HEK293T (cell line): ENCODE measurements around the gene KIF16B.

ENCODE experiments used
- CTCF ChIA-PET: fragments of 350-600 bp; formaldehyde crosslinking; extraction: SDS; loops from one replicate; lab custom pipeline; 2021; ENCODE audit warnings: antibody characterized with exemption, inconsistent platforms; lab: Yijun Ruan, JAX
- POLR2A ChIA-PET: fragments of 350-600 bp; formaldehyde crosslinking; extraction: SDS; loops from one replicate; lab custom pipeline; 2020; ENCODE audit warnings: antibody characterized with exemption, inconsistent platforms; lab: Yijun Ruan, JAX
- DNase-seq: peaks from one replicate; pipeline ENCODE4 v3.0.0; 2012; ENCODE audit warnings: mixed read lengths; ENCODE audit errors: extremely low spot score
- ARNT ChIP-seq: fragments of 450-650 bp; IDR thresholded peaks from 2 replicates; pipeline ENCODE4 v1.6.1; 2017; ENCODE audit warnings: mild to moderate bottlenecking
- BHLHE40 ChIP-seq: fragments of 450-650 bp; IDR thresholded peaks from 2 replicates; pipeline ENCODE4 v1.6.1; 2016; ENCODE audit warnings: mild to moderate bottlenecking, moderate library complexity, borderline replicate concordance
- CTBP1 ChIP-seq: fragments of 450-650 bp; IDR thresholded peaks from 2 replicates; pipeline ENCODE4 v1.6.1; 2016; ENCODE audit warnings: borderline replicate concordance
- ELF4 ChIP-seq: fragments of 450-650 bp; IDR thresholded peaks from 2 replicates; pipeline ENCODE4 v1.6.1; 2017; ENCODE audit warnings: antibody characterized with exemption
- FOXA1 ChIP-seq: fragments of 450-650 bp; IDR thresholded peaks from 2 replicates; pipeline ENCODE4 v1.6.1; 2016; ENCODE audit warnings: mild to moderate bottlenecking
- FOXK2 ChIP-seq: fragments of 450-650 bp; IDR thresholded peaks from 2 replicates; pipeline ENCODE4 v1.6.1; 2016; ENCODE audit warnings: mild to moderate bottlenecking
- FOXM1 ChIP-seq: fragments of 450-650 bp; IDR thresholded peaks from 2 replicates; pipeline ENCODE4 v1.6.1; 2017; ENCODE audit warnings: mild to moderate bottlenecking, borderline replicate concordance
- HDGF ChIP-seq: fragments of 450-650 bp; IDR thresholded peaks from 2 replicates; pipeline ENCODE4 v1.6.1; 2017; ENCODE audit warnings: antibody characterized with exemption, borderline replicate concordance
- L3MBTL2 ChIP-seq: fragments of 450-650 bp; conservative IDR thresholded peaks from 2 replicates; pipeline ENCODE4 v1.6.1; 2016; ENCODE audit warnings: mild to moderate bottlenecking
- LEF1 ChIP-seq: fragments of 450-650 bp; IDR thresholded peaks from 2 replicates; pipeline ENCODE4 v1.6.1; 2017; ENCODE audit warnings: mild to moderate bottlenecking, borderline replicate concordance
- NFRKB ChIP-seq: fragments of 450-650 bp; IDR thresholded peaks from 2 replicates; pipeline ENCODE4 v1.6.1; 2016; ENCODE audit warnings: mild to moderate bottlenecking, moderate library complexity
- PKNOX1 ChIP-seq: fragments of 450-650 bp; IDR thresholded peaks from 2 replicates; pipeline ENCODE4 v1.6.1; 2016
- SP1 ChIP-seq: fragments of 450-650 bp; IDR thresholded peaks from 2 replicates; pipeline ENCODE4 v1.6.1; 2017
- SUZ12 ChIP-seq: fragments of 450-650 bp; IDR thresholded peaks from 2 replicates; pipeline ENCODE4 v1.6.1; 2016; ENCODE audit warnings: mild to moderate bottlenecking
- TARDBP ChIP-seq: fragments of 450-650 bp; IDR thresholded peaks from 2 replicates; pipeline ENCODE4 v1.6.1; 2016
- ZNF384 ChIP-seq: fragments of 450-650 bp; IDR thresholded peaks from 2 replicates; pipeline ENCODE4 v1.6.1; 2016

KIF16B gene

GRCh38 chr20:16412906-16413305, 160.3 kb downstream of the KIF16B start:
- ChIA-PET CTCF (no interaction called here), POLR2A (no interaction called here)
- no peak for DNase-seq
- TF ChIP-seq NFRKB (no peak), ELF4 (no peak), FOXK2 (no peak), FOXA1 (no peak), FOXM1 (no peak), LEF1 (no peak), L3MBTL2 (no peak), BHLHE40 (no peak), HDGF (no peak), CTBP1 (no peak), SUZ12 (no peak), ZNF384 (no peak), PKNOX1 (no peak), SP1 (no peak), ARNT (no peak), TARDBP (no peak)

GRCh38 chr20:16411361-16411760, 161.9 kb downstream of the KIF16B start:
- TF ChIP-seq FOXA1 (no peak), BHLHE40 (no peak), ZNF384 (no peak), SP1 (no peak), ARNT (no peak), PKNOX1 (no peak), SUZ12 (no peak), LEF1 (no peak), TARDBP (no peak), NFRKB (no peak), FOXK2 (no peak), FOXM1 (no peak), CTBP1 (no peak), L3MBTL2 (no peak), HDGF (no peak)
- CTCF ChIA-PET, result no interaction called here
- DNase-seq, result no peak
- POLR2A ChIA-PET, result no interaction called here

GRCh38 chr20:16410626-16411025, 162.6 kb downstream of the KIF16B start:
- CTCF ChIA-PET, result no interaction called here
- no peak for TF ChIP-seq NFRKB
- no peak for TF ChIP-seq SUZ12
- TF ChIP-seq SP1, result no peak
- TF ChIP-seq HDGF, result no peak
- TF ChIP-seq ELF4, result no peak
- no peak for TF ChIP-seq BHLHE40
- TF ChIP-seq FOXA1, result no peak
- no peak for TF ChIP-seq FOXK2
- TF ChIP-seq L3MBTL2, result no peak
- TF ChIP-seq PKNOX1, result no peak
- no peak for TF ChIP-seq LEF1
- TF ChIP-seq TARDBP, result no peak
- TF ChIP-seq ZNF384, result no peak
- TF ChIP-seq CTBP1, result no peak
- TF ChIP-seq FOXM1, result no peak
- no peak for TF ChIP-seq ARNT
- DNase-seq, result no peak
- POLR2A ChIA-PET, result no interaction called here

- POLR2A ChIA-PET, result no interaction called here
- no peak for DNase-seq
- CTCF ChIA-PET, result no interaction called here
- TF ChIP-seq ELF4 (no peak), SP1 (no peak), TARDBP (no peak), CTBP1 (no peak), BHLHE40 (no peak), NFRKB (no peak), PKNOX1 (no peak), L3MBTL2 (no peak), FOXA1 (no peak), HDGF (no peak), FOXM1 (no peak), LEF1 (no peak), ARNT (no peak), SUZ12 (no peak), FOXK2 (no peak), ZNF384 (no peak)
Measured at GRCh38 chr20:16408981-16409380, 164.3 kb downstream of the KIF16B start.

- TF ChIP-seq LEF1, result no peak
- TF ChIP-seq PKNOX1, result no peak
- TF ChIP-seq SUZ12, result no peak
- TF ChIP-seq ELF4, result no peak
- TF ChIP-seq CTBP1, result no peak
- no peak for TF ChIP-seq ZNF384
- no peak for TF ChIP-seq SP1
- no peak for TF ChIP-seq FOXK2
- TF ChIP-seq FOXM1, result no peak
- TF ChIP-seq HDGF, result no peak
- no peak for TF ChIP-seq L3MBTL2
- TF ChIP-seq FOXA1, result no peak
- no peak for TF ChIP-seq NFRKB
- ChIA-PET CTCF (no interaction called here), POLR2A (no interaction called here)
- no peak for DNase-seq
Measured at GRCh38 chr20:16407251-16408067, 165.8 kb downstream of the KIF16B start.
